GM21528 (cell line): ENCODE measurements around the gene CD96.
"Not testable (repeated sequence)": the region's sequence is repeated elsewhere in the genome, so short reads cannot be mapped to it uniquely, and the experiment has no call there.

ENCODE experiments used
- ATAC-seq: cut with Tn5 transposase; IDR thresholded peaks from one replicate; pipeline ENCODE4 v1.9.1; 2021; ENCODE audit warnings: mild to moderate bottlenecking, moderate library complexity; ENCODE audit not compliant: unreplicated experiment, low FRiP score

CD96 gene

GRCh38 chr3:111541911-111542483, at the start of gene CD96:
CD96 (plus strand) TSS chr3:111542197; CDS start chr3:111542249, 52 bp downstream.
- ATAC-seq = peak; percentile 35

- ATAC-seq = no peak
These were observed 48.7 kb upstream of the CD96 start for GRCh38 chr3:111493276-111493675.

- ATAC-seq = no peak
These were observed 45.0 kb upstream of the CD96 start for GRCh38 chr3:111496894-111497559.

GRCh38 chr3:111498022-111498421, 44.0 kb upstream of the CD96 start:
- no peak for ATAC-seq

GRCh38 chr3:111506435-111506834, 35.6 kb upstream of the CD96 start:
- no peak for ATAC-seq

GRCh38 chr3:111509308-111509707, 32.7 kb upstream of the CD96 start:
- no peak for ATAC-seq

- no peak for ATAC-seq
These were observed 24.2 kb upstream of the CD96 start for GRCh38 chr3:111517801-111518200.

GRCh38 chr3:111519178-111519855, 22.7 kb upstream of the CD96 start:
- ATAC-seq = no peak

GRCh38 chr3:111521891-111522290, 20.1 kb upstream of the CD96 start:
- ATAC-seq = no peak

GRCh38 chr3:111524486-111524885, 17.5 kb upstream of the CD96 start:
- not testable (repeated sequence) for ATAC-seq

GRCh38 chr3:111531446-111531845, 10.6 kb upstream of the CD96 start:
- no peak for ATAC-seq

- no peak for ATAC-seq
These were observed 7.3 kb upstream of the CD96 start for GRCh38 chr3:111534701-111535100.

GRCh38 chr3:111538111-111538510, 3.9 kb upstream of the CD96 start:
- no peak for ATAC-seq

- ATAC-seq = peak; percentile 27
These were observed 3.3 kb upstream of the CD96 start for GRCh38 chr3:111538681-111539083.

GRCh38 chr3:111539351-111540331, 2.4 kb upstream of the CD96 start:
- peak; percentile 81 for ATAC-seq

GRCh38 chr3:111541391-111541790, 606 bp upstream of the CD96 start:
- no peak for ATAC-seq

- ATAC-seq = no peak
These were observed 759 bp downstream of the CD96 start for GRCh38 chr3:111542611-111543300.

GRCh38 chr3:111545349-111545748, 3.4 kb downstream of the CD96 start:
- ATAC-seq = no peak

- ATAC-seq = peak; percentile 86
These were observed 5.6 kb downstream of the CD96 start for GRCh38 chr3:111547631-111548030.

- peak; percentile 79 for ATAC-seq
These were observed 6.1 kb downstream of the CD96 start for GRCh38 chr3:111548092-111548491.
